Left ventricle myocardium superior (tissue), 1 donor: ENCODE results near the gene PRKRA. TPM values are rescaled to one million over a fixed set of nuclear protein-coding genes. Genes with fewer than 3 reads are reported as not detected.
"Not testable (repeated sequence)": the region's sequence is repeated elsewhere in the genome, so short reads cannot be mapped to it uniquely, and the experiment has no call there.

Experiments
- ATAC-seq: fragments of 200-7000 bp; cut with Tn5 transposase; one replicate; pipeline ENCODE4 v1.9.1; 2020; ENCODE audit warnings: mild to moderate bottlenecking, moderate library complexity
- DNase-seq: peaks from one replicate; pipeline ENCODE4 v3.0.0-alpha.2; 2020
- intact Hi-C: fragments of 100-400 bp; cut with micrococcal nuclease; formaldehyde crosslinking; loops from one replicate; pipeline ENCODE4 v1.11.0; 2022
- total RNA-seq: library from RNA; stranded (reverse); fragmentation: NEBNext Ultra II Directional; extraction: Animal tissue kit (Norgen Biotek cat#: 25700); gene quantifications from one replicate; pipeline ENCODE4 v1.2.1, GENCODE V29; 2021
- donor health status: DM: no; HTN: yes; CAD: no; lungs with severe emphysema.

The PRKRA gene
- total RNA-seq, 1 donor from 2014 or later, result 48.8 TPM

DNA sequence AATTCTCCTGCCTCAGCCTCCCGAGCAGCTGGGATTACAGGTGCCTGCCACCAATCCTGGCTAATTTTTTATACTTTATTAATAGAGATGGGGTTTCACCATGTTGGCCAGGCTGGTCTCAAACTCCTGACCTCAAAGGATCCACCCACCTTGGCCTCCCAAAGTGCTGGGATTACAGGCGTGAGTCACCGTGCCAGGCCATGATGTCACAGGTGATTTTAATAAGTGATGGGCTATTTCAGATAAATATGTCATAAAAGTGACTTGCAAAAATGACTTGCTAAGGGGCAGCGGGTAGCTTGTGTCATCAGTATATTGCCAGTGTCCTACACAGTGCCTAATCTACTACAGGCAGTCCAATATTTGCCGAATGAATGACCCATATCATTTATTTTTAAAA lies 20.3 kb upstream of the PRKRA start:
- intact Hi-C loops, DNase-seq, ATAC-seq: not testable (repeated sequence)

GRCh38 chr2:178469219-178469849 lies 18.4 kb upstream of the PRKRA start:
- intact Hi-C loops, result no loop called here
- ATAC-seq (no peak), DNase-seq (no peak)

DNA sequence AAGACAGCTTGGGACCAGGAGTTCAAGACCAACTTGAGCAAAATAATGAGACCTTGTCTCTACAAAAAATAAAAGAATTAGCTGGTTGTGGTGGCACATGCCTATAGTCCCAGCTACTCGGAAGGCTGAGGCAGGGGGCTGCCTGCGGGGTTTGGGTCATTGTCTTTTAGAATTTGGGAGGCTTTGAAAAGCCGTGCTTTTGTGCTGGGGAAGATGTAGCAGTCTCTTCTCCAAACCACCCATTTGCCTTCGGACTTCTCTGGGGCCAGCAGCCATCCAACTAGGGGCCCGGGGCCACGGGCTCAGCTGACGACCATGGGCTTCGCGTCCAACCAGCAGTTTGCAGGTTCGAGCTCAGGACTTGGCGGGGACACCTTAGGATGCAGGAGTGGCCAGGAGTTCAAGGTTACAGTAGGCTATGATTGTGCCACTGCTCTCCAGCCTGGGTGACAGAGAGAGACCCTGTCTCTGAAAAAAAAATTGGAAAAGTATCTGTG lies 6.5 kb upstream of the PRKRA start:
- intact Hi-C loops, result no loop called here
- DNase-seq, result no peak
- ATAC-seq, result no peak

GRCh38 chr2:178455947-178456346 lies 5.0 kb upstream of the PRKRA start:
- DNase-seq (no peak), ATAC-seq (no peak)
- intact Hi-C loops, result no loop called here

GRCh38 chr2:178452870-178453269 lies 1.9 kb upstream of the PRKRA start:
- no peak for ATAC-seq
- no peak for DNase-seq
- intact Hi-C loops, result no loop called here

GRCh38 chr2:178452334-178452733 lies 1.4 kb upstream of the PRKRA start:
- intact Hi-C loops, result no loop called here
- ATAC-seq (no peak), DNase-seq (no peak)

DNA sequence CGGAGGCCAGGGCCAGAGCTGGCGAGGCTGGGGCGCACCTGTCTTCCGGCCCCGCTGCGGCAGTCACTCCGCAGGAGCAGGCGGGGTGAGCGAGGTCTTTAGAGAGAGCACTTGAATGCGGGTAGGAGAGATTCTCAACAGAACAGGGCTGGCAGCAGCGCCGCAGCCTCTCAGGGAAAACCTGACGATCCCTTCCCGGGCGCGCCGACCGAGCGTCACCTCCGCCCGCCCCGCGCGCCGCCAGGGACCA lies 526 bp downstream of the PRKRA start:
- DNase-seq, result no peak
- intact Hi-C loops, result no loop called here
- ATAC-seq, result no peak

DNA sequence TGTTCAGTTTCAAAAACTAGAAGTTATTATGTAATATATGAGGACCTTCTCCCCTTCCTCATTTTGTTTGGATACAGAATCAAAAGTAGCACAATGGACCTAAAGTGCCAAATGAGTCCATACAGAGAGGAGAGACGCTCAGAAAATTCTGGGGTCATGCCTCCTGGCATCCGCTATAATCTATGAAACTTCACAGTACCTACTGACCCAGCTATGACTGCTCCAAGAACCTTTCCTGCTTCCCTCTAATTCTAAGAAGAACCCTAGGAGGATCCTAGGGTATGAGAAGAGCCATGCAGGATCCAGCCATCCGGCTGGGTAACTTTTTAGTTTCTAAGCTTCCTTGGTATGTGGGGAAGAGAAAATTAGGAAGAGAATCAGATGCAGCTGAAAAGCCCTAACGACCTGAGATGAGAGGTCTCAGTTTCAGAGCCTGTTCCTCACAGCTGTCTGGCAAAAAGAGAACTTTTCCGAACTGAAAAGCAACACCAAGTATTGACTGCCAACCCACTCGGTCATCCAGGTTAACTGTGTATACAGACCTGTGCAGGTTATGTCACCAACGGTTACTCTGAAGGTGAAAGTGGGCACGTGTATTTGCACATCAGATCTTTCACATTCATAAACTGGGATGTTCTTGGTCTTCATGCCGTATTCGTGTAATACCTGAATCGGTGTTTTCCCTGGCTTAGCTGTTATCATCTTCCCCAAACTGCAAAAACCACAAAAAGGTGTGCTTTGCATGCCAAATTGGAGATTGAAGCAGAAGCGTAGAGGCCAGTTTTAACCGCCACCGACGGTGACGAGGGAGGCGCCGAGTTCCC lies 1.1 kb downstream of the PRKRA start:
- no peak for ATAC-seq
- no peak for DNase-seq
- intact Hi-C loops, result no loop called here

- no peak for DNase-seq
- ATAC-seq, result no peak
- intact Hi-C loops, result no loop called here
Observed at GRCh38 chr2:178448968-178449661, 1.9 kb downstream of the PRKRA start.

- ATAC-seq, result no peak
- DNase-seq, result no peak
- intact Hi-C loops, result no loop called here
Observed at GRCh38 chr2:178441426-178441825, 9.5 kb downstream of the PRKRA start.

DNA sequence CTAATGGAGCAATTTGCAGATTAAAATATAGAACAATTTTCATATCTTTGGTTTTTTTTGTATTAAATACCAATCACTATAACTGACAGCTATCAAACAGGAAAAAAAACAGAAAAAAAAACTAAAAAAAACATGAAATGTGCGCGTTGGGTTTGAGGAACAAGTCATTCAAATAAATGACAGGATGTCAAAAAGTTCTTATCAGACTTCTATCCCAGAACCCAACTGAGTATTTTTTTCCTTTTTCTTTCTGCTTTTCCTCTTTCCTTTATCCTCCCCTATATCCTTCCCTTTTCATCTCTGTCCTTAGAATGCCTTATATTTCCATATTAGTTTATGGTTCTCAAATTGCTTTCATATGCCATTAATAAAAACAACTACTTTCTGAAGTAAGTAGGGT lies 14.3 kb downstream of the PRKRA start:
- intact Hi-C loops, result no loop called here
- no peak for ATAC-seq
- no peak for DNase-seq

- no peak for ATAC-seq
- intact Hi-C loops, result no loop called here
- no peak for DNase-seq
Observed at GRCh38 chr2:178429336-178429735, 21.6 kb downstream of the PRKRA start.

DNA sequence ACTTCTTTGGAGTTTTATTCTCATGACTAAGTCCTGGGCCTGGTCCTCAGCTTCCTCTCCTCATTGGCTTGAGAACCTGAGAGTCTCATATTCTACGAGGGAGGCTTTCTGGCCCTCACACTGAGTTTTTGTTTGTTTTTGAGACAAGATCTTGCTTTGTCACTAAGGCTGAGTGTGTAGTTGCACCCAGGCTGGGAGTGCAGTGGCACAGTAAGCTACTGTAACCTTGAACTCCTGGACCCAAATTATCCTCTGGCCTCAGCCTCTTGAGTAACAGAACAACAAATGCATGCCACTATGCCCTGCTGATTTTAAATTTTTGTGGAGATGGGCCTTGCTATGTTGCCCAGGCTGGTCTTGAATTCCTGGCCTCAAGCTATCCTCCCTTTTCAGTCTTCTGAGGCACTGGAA lies 22.6 kb downstream of the PRKRA start:
- ATAC-seq, result no peak
- intact Hi-C loops, result no loop called here
- no peak for DNase-seq

DNA sequence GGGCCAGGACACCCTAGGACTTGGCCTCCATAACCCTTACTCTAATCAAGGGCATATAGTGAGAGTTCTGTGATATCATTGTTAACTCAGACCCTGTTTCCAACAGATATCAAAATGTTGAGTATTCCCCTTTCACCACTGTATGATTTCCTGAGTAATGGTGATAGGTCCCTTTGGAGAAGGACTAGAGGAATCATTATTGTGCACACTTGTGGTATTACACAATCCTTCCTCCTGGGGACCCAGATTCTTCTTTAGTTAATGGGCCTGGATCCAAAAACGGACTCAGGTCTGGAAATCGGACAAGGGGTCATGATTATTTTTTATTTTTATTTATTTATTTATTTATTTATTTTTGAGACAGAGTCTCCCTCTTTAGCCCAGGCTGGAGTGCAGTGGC lies 23.5 kb downstream of the PRKRA start:
- no peak for ATAC-seq
- intact Hi-C loops, result no loop called here
- no peak for DNase-seq

GRCh38 chr2:178426388-178426787 lies 24.6 kb downstream of the PRKRA start:
- DNase-seq (no peak), ATAC-seq (no peak)
- intact Hi-C loops, result no loop called here

- intact Hi-C loops, result no loop called here
- no peak for DNase-seq
- no peak for ATAC-seq
Observed at GRCh38 chr2:178425255-178425827, 25.6 kb downstream of the PRKRA start.

GRCh38 chr2:178423746-178424145 lies 27.2 kb downstream of the PRKRA start:
- DNase-seq, ATAC-seq, intact Hi-C loops: not testable (repeated sequence)

DNA sequence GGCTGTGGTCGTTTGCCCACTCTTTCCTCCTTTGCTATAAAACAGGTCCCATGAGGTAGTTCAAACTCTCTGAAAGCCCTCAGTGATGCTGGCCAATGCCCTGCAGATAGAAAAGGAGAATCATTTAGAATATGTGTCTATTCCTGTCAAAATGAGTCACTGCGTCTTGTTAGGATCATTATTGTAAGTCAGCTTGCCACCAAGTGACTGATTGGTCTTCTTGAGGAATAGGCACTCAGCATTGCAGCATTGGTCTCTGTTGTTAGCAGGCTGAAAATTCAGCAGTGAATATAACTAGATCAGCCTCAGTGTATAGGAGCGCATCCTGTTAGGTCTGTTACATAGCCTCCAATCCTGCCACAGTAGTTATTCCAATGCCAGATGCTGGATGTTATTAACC lies 28.9 kb downstream of the PRKRA start:
- intact Hi-C loops, result no loop called here
- DNase-seq (no peak), ATAC-seq (no peak)

- ATAC-seq (no peak), DNase-seq (no peak)
- intact Hi-C loops, result no loop called here
Observed at GRCh38 chr2:178420463-178420999, 30.4 kb downstream of the PRKRA start.

GRCh38 chr2:178419123-178419522 lies 31.9 kb downstream of the PRKRA start:
- ATAC-seq, result no peak
- intact Hi-C loops, result loop anchor here (10.0 kb wide), 1 partner anchor 284 kb away; no protein-coding TSS in a partner anchor
- no peak for DNase-seq
